RWPE1 (cell line): Measurements from ENCODE around the gene PDXK.

Experiments used
- CTCF ChIA-PET: fragments of 350-600 bp; sonication (Branson Sonifier 250); formaldehyde crosslinking; extraction: SDS; loops from one replicate; lab custom pipeline; 2021; lab: Yijun Ruan, JAX
- POLR2A ChIA-PET: fragments of 400-600 bp; formaldehyde crosslinking; extraction: SDS; loops from one replicate; lab custom pipeline; 2020; ENCODE audit warnings: antibody characterized with exemption; ENCODE audit not compliant: low non-redundant PET; lab: Yijun Ruan, JAX
- DNase-seq: peaks from one replicate; pipeline ENCODE4 v3.0.0; 2012; ENCODE audit warnings: low spot score
- H3K27ac ChIP-seq: fragments of 450-650 bp; 2 replicates; pipeline ENCODE4 v1.5.1; 2017
- TF ChIP-seq, protein P1 (sequence below): fragments of 450-650 bp; conservative IDR thresholded peaks from 2 replicates; pipeline ENCODE4 v1.5.1; 2017; ENCODE audit warnings: low read depth, mild to moderate bottlenecking

Gene PDXK

GRCh38 chr21:43794311-43794710 is 75.4 kb downstream of the PDXK start:
- POLR2A ChIA-PET = no interaction called here
- CTCF ChIA-PET = no interaction called here
- no peak for DNase-seq
- 0 out of 2 replicates have a peak overlapping the region, but pooled peaks have one; percentile 1 for H3K27ac ChIP-seq
- TF ChIP-seq, protein P1, sequence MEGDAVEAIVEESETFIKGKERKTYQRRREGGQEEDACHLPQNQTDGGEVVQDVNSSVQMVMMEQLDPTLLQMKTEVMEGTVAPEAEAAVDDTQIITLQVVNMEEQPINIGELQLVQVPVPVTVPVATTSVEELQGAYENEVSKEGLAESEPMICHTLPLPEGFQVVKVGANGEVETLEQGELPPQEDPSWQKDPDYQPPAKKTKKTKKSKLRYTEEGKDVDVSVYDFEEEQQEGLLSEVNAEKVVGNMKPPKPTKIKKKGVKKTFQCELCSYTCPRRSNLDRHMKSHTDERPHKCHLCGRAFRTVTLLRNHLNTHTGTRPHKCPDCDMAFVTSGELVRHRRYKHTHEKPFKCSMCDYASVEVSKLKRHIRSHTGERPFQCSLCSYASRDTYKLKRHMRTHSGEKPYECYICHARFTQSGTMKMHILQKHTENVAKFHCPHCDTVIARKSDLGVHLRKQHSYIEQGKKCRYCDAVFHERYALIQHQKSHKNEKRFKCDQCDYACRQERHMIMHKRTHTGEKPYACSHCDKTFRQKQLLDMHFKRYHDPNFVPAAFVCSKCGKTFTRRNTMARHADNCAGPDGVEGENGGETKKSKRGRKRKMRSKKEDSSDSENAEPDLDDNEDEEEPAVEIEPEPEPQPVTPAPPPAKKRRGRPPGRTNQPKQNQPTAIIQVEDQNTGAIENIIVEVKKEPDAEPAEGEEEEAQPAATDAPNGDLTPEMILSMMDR = no peak

GRCh38 chr21:43794857-43795256 is 75.9 kb downstream of the PDXK start:
- H3K27ac ChIP-seq = peak overlapping the region; percentile 33; the same call in 1 of the 2 replicates
- no peak for DNase-seq
- TF ChIP-seq, protein P1 = no peak
- ChIA-PET CTCF (no interaction called here), POLR2A (no interaction called here)

GRCh38 chr21:43797415-43797814 is 78.5 kb downstream of the PDXK start:
- TF ChIP-seq, protein P1 = no peak
- ChIA-PET CTCF (no interaction called here), POLR2A (no interaction called here)

DNA sequence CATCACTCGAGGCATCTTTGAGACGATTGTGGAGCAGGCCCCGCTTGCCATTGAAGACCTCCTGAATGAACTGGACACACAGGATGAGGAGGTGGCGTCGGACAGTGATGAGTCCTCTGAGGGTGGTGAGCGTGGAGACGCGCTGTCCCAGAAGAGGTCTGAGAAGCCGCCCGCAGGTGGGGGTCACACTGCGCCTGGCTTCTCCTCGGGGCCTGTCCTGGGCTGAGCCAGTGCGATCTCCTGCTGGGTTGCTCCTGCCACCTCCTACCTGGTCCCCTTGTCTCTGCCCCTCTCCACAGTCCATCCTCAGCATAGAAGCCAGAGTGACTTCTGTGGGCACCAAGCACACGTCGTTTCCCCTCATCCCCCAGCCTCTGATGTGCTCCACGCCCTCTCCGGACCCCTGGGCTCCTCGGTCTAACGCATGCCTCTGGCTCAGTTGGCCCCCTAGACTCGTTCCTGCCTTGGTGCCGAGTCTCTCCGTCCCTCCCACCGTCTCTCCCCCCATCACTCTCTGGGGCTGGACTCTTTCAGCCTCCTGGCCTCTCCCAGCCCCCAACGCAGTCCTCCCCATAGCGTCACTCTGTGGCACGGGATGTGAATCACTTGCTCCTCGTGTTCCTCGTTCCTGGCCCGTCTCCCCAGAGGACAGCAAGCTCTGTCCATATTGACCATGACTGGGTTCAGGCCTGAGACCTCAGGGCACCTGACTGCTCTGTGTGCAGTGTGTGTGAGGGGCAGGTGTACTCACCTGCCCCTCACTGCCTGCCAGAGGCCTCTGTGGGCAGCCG is 79.2 kb downstream of the PDXK start:
- H3K27ac ChIP-seq = 0 out of 2 replicates have a peak overlapping the region, but pooled peaks have one; percentile 3
- no peak for DNase-seq
- POLR2A ChIA-PET = no interaction called here
- CTCF ChIA-PET = no interaction called here
- TF ChIP-seq, protein P1 = no peak

More at GRCh38 chr21:43797415-43797814, 78.5 kb downstream of the PDXK start:
- H3K27ac ChIP-seq = no peak overlapping the region
- DNase-seq = no peak

- DNase-seq = no peak
- ChIA-PET CTCF (interaction anchor here (0.7 to 1.0 kb wide), 2 partner anchors 11 to 285 kb away, joined by 3 read pairs; no protein-coding TSS in a partner anchor), POLR2A (no interaction called here)
- TF ChIP-seq, protein P1 = no peak
- H3K27ac ChIP-seq = 0 out of 2 replicates have a peak overlapping the region, but pooled peaks have one; percentile 5
Measured at GRCh38 chr21:43799301-43799840, 80.4 kb downstream of the PDXK start.

- ChIA-PET POLR2A (no interaction called here), CTCF (interaction anchor here (0.6 to 0.7 kb wide), 2 partner anchors 10 to 1329 kb away, joined by 3 read pairs; partner anchors contain the start of gene RRP1)
- H3K27ac ChIP-seq = peak overlapping the region; percentile 5; the same call in 1 of the 2 replicates
- DNase-seq = no peak
- TF ChIP-seq, protein P1 = no peak
Measured at GRCh38 chr21:43800124-43800523, 81.2 kb downstream of the PDXK start.
